GM21423 (cell line): ENCODE data around the gene DGCR2.
"Not testable (repeated sequence)": the region's sequence is repeated elsewhere in the genome, so short reads cannot be mapped to it uniquely, and the experiment has no call there.

Source experiments
- ATAC-seq: cut with Tn5 transposase; IDR thresholded peaks from one replicate; pipeline ENCODE4 v1.9.1; 2021; ENCODE audit warnings: mild to moderate bottlenecking, moderate library complexity; ENCODE audit not compliant: unreplicated experiment

The DGCR2 gene

GRCh38 chr22:19063581-19064353 lies 58.4 kb downstream of the DGCR2 start:
- ATAC-seq = no peak

GRCh38 chr22:19062943-19063308 lies 59.3 kb downstream of the DGCR2 start:
- ATAC-seq = no peak

GRCh38 chr22:19062139-19062942 lies 59.9 kb downstream of the DGCR2 start:
- no peak for ATAC-seq

DNA sequence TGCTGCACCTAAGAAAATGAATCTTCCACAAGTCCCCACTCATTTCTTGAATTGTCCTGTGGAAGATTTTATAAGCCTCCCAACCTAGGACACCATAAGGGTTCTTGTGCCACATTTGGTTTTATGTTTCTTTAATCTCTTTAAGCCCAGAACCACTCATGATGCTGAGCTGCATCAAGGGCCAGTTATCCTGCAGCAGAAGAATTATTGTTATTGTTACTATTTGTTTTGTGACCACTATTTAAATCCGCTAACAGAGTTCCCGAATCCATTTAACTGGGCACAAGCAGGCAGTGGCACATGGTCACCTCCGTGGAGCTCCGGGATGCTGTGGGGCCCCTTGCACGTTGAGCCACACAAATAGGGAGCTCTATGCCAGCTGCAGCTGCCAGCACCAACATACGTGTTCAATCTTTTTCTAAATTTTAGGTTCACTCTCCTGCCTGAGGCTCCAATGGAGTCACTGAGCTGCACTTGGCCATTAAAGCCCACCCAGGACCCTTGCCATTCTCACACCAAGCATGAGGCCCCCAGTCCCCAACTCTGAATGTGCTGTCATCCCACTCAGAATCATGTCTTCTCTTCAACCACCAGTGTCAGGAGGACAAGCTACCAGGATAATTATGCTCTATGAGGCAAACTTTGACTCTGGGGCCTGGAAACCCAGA lies 60.6 kb downstream of the DGCR2 start:
- ATAC-seq = no peak

GRCh38 chr22:19060356-19061009 lies 61.7 kb downstream of the DGCR2 start:
- ATAC-seq = no peak

GRCh38 chr22:19059481-19060278 lies 62.5 kb downstream of the DGCR2 start:
- no peak for ATAC-seq

GRCh38 chr22:19058713-19059451 lies 63.3 kb downstream of the DGCR2 start:
- ATAC-seq = no peak

- no peak for ATAC-seq
Observed at GRCh38 chr22:19057999-19058491, 64.2 kb downstream of the DGCR2 start.

DNA sequence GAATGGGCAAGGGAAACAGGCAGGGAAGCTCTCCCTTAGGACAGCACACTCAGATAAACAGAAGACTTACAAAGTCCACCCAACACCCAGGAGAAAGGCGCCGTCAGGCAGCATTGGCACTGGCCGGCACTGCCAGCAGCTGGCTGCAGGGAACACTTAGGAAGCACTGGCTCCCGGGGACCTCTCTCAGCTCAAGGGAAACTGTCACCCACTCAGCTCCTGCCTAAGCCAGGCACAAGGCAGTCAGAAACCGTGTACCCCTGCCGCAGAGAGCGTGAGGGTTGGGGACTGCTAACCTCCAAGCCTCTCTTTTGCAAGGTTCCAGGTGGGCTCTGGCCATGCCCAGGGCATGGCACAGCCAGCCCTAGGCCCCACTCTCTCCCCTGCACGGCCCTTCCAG lies 64.7 kb downstream of the DGCR2 start:
- no peak for ATAC-seq

DNA sequence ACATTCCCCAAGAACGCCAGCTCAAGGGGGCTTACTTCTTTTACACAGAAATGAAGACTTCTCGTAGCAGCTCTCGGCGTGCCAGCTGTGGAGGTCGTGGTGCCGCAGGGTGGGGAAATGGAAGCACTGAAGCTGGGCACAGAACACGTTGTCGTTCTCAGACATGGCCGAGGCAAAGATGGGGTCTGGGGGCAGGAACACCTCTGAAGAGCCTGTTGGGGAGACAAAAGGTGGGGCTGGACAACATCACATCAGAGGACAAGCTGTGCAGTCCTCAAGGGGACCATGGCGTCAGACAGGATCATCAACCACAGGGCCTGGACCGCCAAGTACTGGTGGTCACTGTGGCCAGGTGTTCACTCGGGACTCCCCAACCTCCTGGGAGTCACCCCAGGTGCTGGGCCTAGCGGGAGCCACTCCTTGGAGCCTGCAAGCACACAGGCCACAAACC lies 65.2 kb downstream of the DGCR2 start:
- ATAC-seq = no peak

- no peak for ATAC-seq
Observed at GRCh38 chr22:19055801-19056200, 66.4 kb downstream of the DGCR2 start.

DNA sequence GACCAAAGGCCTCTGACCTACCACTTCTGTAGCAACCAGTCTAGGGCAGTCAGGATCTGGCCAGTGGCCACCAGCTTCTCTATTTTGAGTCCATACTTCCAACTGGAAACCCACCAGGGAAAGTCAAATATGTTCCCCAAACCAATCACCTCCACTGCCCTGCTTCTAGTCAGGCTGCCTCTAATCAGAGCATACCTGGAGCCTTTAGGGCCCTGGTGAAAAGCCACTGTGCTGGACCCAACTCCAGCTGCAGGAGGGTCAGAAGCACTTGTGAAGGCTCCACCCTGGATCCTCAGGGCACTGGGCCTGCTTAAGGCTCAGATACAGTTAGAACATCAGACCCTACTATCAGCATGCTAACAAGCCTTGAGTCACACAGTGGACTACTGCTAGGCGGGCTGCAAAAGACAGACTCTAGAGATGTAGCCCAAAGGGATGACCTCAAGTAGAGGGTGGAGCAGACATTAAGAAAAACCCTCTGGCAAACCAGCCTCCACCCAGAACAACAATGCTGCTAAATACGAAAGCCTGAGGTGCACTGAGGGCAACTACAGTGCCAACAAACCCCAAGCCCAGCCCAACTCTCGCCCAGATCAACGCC lies 69.2 kb downstream of the DGCR2 start:
- no peak for ATAC-seq

DNA sequence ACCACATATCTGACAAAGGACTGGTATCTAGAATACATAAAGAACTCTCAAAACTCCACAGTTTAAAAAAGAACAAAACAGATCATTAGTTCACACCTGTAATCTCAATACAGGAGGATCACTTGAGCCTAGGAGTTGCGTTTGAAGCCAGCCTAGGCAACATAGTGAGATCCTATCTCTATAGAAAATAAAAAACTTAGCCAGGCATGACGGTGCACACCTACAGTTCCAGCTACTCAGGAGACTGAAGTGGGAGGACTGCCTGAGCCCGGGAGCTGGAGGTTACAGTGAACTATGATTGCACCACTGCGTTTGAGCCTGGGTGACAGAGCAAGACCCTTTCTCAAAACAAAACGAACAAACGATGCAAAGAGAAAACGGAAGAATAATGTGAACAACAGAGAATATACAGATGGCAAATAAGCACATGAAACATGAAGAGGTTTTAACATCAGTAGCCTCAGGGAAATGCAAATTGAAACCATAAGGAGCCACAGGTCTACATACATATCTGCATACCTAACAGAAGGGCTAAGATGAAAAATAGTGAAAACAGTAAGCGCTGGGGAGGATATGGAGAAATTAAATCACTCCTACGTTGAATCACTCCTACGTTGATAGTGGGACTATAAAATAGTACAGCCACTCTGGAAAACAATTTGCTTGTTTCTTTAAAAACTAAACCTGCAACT lies 70.7 kb downstream of the DGCR2 start:
- no peak for ATAC-seq

GRCh38 chr22:19050847-19051246 lies 71.4 kb downstream of the DGCR2 start:
- ATAC-seq = not testable (repeated sequence)

- no peak for ATAC-seq
Observed at GRCh38 chr22:19050117-19050516, 72.1 kb downstream of the DGCR2 start.

GRCh38 chr22:19048531-19048930 lies 73.7 kb downstream of the DGCR2 start:
- ATAC-seq = no peak

- no peak for ATAC-seq
Observed at GRCh38 chr22:19047993-19048392, 74.2 kb downstream of the DGCR2 start.
